HL-60 (cell line): ENCODE measurements around the gene WDFY2.

Source experiments
- POLR2AphosphoS5 ChIP-seq: IDR thresholded peaks from 2 replicates; pipeline ENCODE4 v1.6.1; 2012; ENCODE audit warnings: low read depth
- SPI1 ChIP-seq: IDR thresholded peaks from 2 replicates; pipeline ENCODE4 v1.6.1; 2012; ENCODE audit warnings: low read depth, mild to moderate bottlenecking, borderline replicate concordance
- TF ChIP-seq, protein P1 (sequence below): IDR thresholded peaks from one replicate; pipeline ENCODE4 v1.5.1; 2011; ENCODE audit warnings: low read length, control low read depth, inconsistent platforms; ENCODE audit not compliant: insufficient read depth
- TF ChIP-seq, protein P2 (sequence below): IDR thresholded peaks from 2 replicates; pipeline ENCODE4 v1.6.1; 2012; ENCODE audit warnings: low read depth; ENCODE audit not compliant: insufficient replicate concordance

DNA sequence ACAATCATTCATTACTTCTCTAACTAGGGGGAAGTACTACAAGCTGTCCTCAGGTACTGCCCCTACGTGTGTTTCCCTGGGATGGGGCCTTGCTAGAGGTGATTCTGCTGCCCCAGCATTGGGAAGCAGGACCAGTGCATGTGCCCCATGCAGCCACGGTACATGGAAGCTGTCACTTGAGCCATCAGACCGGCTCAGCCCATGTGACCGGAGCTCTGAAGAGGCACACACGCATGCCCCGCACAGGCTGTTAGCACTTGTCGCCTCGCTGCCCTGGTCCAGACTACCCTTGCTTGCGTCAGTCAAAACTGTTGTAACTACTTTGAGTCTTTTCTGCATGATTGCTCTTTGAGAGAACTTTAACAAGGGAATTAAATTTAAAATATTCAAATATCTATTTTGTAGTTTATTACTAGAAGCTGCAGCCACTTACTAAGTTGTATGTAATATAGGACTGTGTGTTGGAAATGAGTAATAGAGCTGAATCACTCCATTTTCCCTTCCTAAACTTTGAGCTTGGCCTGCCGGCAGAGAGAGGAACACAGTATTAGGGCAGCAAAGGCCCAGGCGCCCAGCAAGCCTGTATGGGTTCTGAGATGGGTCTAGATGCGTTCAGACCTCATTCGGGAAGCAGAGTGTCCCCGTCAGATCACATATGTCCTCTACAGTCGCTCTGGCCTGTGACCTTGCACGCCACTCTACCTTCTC is 177.5 kb downstream of the WDFY2 start:
- TF ChIP-seq, protein P1, sequence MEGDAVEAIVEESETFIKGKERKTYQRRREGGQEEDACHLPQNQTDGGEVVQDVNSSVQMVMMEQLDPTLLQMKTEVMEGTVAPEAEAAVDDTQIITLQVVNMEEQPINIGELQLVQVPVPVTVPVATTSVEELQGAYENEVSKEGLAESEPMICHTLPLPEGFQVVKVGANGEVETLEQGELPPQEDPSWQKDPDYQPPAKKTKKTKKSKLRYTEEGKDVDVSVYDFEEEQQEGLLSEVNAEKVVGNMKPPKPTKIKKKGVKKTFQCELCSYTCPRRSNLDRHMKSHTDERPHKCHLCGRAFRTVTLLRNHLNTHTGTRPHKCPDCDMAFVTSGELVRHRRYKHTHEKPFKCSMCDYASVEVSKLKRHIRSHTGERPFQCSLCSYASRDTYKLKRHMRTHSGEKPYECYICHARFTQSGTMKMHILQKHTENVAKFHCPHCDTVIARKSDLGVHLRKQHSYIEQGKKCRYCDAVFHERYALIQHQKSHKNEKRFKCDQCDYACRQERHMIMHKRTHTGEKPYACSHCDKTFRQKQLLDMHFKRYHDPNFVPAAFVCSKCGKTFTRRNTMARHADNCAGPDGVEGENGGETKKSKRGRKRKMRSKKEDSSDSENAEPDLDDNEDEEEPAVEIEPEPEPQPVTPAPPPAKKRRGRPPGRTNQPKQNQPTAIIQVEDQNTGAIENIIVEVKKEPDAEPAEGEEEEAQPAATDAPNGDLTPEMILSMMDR: no peak
- TF ChIP-seq SPI1 (no peak), POLR2AphosphoS5 (no peak)
- TF ChIP-seq, protein P2, sequence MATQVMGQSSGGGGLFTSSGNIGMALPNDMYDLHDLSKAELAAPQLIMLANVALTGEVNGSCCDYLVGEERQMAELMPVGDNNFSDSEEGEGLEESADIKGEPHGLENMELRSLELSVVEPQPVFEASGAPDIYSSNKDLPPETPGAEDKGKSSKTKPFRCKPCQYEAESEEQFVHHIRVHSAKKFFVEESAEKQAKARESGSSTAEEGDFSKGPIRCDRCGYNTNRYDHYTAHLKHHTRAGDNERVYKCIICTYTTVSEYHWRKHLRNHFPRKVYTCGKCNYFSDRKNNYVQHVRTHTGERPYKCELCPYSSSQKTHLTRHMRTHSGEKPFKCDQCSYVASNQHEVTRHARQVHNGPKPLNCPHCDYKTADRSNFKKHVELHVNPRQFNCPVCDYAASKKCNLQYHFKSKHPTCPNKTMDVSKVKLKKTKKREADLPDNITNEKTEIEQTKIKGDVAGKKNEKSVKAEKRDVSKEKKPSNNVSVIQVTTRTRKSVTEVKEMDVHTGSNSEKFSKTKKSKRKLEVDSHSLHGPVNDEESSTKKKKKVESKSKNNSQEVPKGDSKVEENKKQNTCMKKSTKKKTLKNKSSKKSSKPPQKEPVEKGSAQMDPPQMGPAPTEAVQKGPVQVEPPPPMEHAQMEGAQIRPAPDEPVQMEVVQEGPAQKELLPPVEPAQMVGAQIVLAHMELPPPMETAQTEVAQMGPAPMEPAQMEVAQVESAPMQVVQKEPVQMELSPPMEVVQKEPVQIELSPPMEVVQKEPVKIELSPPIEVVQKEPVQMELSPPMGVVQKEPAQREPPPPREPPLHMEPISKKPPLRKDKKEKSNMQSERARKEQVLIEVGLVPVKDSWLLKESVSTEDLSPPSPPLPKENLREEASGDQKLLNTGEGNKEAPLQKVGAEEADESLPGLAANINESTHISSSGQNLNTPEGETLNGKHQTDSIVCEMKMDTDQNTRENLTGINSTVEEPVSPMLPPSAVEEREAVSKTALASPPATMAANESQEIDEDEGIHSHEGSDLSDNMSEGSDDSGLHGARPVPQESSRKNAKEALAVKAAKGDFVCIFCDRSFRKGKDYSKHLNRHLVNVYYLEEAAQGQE: no peak
